DND-41 (cell line): ENCODE data around the gene FMN1.

Experiments
- ATAC-seq: fragments of 200-7000 bp; cut with Tn5 transposase; 3 replicates; pipeline ENCODE4 v1.9.1; 2021; ENCODE audit warnings: low read depth; ENCODE audit not compliant: insufficient read depth
- DNase-seq: peaks from one replicate; pipeline ENCODE4 v3.0.0-alpha.2; 2020
- H2AFZ ChIP-seq: 2 replicates; pipeline ENCODE4 v1.6.0; 2012; ENCODE audit warnings: low read depth, low read length
- H3K27ac ChIP-seq: 2 replicates; pipeline ENCODE4 v1.5.1; 2012; ENCODE audit warnings: low read length, inconsistent platforms
- H3K27me3 ChIP-seq: fragments of 200-600 bp; sonication (generic); 2 replicates; pipeline ENCODE4 v1.6.0; 2012; ENCODE audit warnings: low read length, mild to moderate bottlenecking, inconsistent platforms; ENCODE audit not compliant: insufficient read depth, poor library complexity
- H3K36me3 ChIP-seq: 2 replicates; pipeline ENCODE4 v1.5.1; 2012; ENCODE audit warnings: low read length, inconsistent platforms; ENCODE audit not compliant: insufficient read depth
- H3K4me1 ChIP-seq: 2 replicates; pipeline ENCODE4 v1.5.1; 2012; ENCODE audit warnings: mild to moderate bottlenecking, low read length; ENCODE audit not compliant: insufficient read depth
- H3K4me2 ChIP-seq: 2 replicates; pipeline ENCODE4 v1.6.0; 2012; ENCODE audit warnings: mild to moderate bottlenecking, moderate library complexity, low read length, inconsistent platforms; ENCODE audit not compliant: insufficient read depth
- H3K4me3 ChIP-seq, 2 experiments: fragments of 200-600 bp in 1 of 2; shearing (Covaris generic) in 1 of 2; 2 replicates each; pipeline ENCODE4 v1.5.1; 2012 to 2016; ENCODE audit warnings: inconsistent platforms in 2 of 2, low read length in 2 of 2, mild to moderate bottlenecking in 2 of 2, low read depth in 1 of 2, moderate library complexity in 1 of 2
- H3K79me2 ChIP-seq: 2 replicates; pipeline ENCODE4 v1.6.0; 2012; ENCODE audit warnings: low read length, inconsistent platforms; ENCODE audit not compliant: insufficient read depth
- H3K9ac ChIP-seq: 2 replicates; pipeline ENCODE4 v1.6.0; 2012; ENCODE audit warnings: low read depth, mild to moderate bottlenecking, inconsistent platforms, low read length, moderate library complexity
- H3K9me3 ChIP-seq: 2 replicates; pipeline ENCODE4 v1.5.1; 2012; ENCODE audit warnings: low read length, moderate library complexity, mild to moderate bottlenecking, inconsistent platforms; ENCODE audit not compliant: insufficient read depth, severe bottlenecking
- H4K20me1 ChIP-seq: 2 replicates; pipeline ENCODE4 v1.6.0; 2012; ENCODE audit warnings: low read length; ENCODE audit not compliant: insufficient read depth
- EZH2 ChIP-seq: IDR thresholded peaks from 3 replicates; pipeline ENCODE4 v1.6.1; 2012; ENCODE audit warnings: borderline replicate concordance, low read depth, mild to moderate bottlenecking, moderate library complexity, low read length, inconsistent platforms; ENCODE audit not compliant: severe bottlenecking
- TF ChIP-seq, protein P1 (sequence below): IDR thresholded peaks from 2 replicates; pipeline ENCODE4 v1.5.1; 2012; ENCODE audit warnings: borderline replicate concordance, low read length, moderate library complexity, mild to moderate bottlenecking; ENCODE audit not compliant: poor library complexity, severe bottlenecking; ENCODE audit errors: extremely low read depth

Gene FMN1

DNA sequence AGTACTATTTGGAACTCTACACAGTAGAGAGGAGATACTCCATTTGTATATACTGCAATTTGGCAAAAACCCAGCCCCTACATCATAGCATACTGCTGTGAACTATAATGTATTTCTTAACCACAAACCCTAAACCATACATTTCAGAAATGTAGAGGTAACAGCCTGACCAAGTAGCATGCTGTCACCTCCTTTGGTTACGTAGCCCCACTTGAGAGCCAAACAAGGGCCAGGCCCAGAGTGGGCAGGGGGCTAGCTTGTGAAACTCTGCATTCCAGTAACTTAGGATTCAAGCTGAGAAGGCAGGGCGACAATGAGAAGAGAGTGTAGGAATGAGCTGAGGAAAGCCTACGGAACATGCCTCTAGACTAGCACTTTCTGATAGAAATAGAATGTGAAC lies 340.9 kb downstream of the FMN1 start:
- H3K79me2 ChIP-seq = no peaks in the 10 kb centered on the region
- H3K27ac ChIP-seq = no peak overlapping the region
- no peak overlapping the region for H3K9ac ChIP-seq
- DNase-seq (no peak), ATAC-seq (no peak)
- no peaks in the 10 kb centered on the region for H3K27me3 ChIP-seq
- no peak for TF ChIP-seq EZH2
- TF ChIP-seq, protein P1, sequence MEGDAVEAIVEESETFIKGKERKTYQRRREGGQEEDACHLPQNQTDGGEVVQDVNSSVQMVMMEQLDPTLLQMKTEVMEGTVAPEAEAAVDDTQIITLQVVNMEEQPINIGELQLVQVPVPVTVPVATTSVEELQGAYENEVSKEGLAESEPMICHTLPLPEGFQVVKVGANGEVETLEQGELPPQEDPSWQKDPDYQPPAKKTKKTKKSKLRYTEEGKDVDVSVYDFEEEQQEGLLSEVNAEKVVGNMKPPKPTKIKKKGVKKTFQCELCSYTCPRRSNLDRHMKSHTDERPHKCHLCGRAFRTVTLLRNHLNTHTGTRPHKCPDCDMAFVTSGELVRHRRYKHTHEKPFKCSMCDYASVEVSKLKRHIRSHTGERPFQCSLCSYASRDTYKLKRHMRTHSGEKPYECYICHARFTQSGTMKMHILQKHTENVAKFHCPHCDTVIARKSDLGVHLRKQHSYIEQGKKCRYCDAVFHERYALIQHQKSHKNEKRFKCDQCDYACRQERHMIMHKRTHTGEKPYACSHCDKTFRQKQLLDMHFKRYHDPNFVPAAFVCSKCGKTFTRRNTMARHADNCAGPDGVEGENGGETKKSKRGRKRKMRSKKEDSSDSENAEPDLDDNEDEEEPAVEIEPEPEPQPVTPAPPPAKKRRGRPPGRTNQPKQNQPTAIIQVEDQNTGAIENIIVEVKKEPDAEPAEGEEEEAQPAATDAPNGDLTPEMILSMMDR = no peak
- H3K4me1 ChIP-seq = no peaks in the 10 kb centered on the region
- H4K20me1 ChIP-seq = no peaks in the 10 kb centered on the region
- no peaks in the 10 kb centered on the region for H3K36me3 ChIP-seq
- no peaks in the 10 kb centered on the region for H3K9me3 ChIP-seq
- no peak overlapping the region for H3K4me2 ChIP-seq
- no peak overlapping the region for H3K4me3 ChIP-seq
- H2AFZ ChIP-seq = no peak overlapping the region

DNA sequence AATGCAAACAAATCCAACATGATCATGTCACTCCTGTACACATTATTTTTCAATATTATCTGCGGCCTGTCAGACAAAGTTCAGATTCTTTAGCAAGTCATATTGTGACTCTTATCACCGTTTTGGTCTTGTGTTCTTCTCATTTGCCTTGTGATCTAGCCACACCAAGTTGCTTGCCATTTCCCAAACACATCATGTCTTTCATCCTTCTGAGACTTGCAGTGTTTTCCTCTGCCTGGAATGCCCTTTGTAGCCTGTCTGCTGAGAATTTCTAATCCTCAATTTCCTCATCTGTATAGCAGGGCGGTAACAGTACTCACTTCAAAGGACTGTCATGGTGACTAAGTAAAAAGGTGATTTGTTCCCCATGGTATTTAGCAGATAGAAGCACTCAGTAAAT lies 341.7 kb downstream of the FMN1 start:
- Histone ChIP-seq H3K36me3 (no peaks in the 10 kb centered on the region), H2AFZ (no peak overlapping the region), H3K4me2 (no peak overlapping the region), H3K79me2 (no peaks in the 10 kb centered on the region), H3K9me3 (no peaks in the 10 kb centered on the region), H4K20me1 (no peaks in the 10 kb centered on the region), H3K4me1 (no peaks in the 10 kb centered on the region), H3K27ac (no peak overlapping the region), H3K4me3 (no peak overlapping the region), H3K27me3 (no peaks in the 10 kb centered on the region), H3K9ac (no peak overlapping the region)
- DNase-seq (no peak), ATAC-seq (no peak)
- TF ChIP-seq EZH2 = no peak
- TF ChIP-seq, protein P1 = no peak

DNA sequence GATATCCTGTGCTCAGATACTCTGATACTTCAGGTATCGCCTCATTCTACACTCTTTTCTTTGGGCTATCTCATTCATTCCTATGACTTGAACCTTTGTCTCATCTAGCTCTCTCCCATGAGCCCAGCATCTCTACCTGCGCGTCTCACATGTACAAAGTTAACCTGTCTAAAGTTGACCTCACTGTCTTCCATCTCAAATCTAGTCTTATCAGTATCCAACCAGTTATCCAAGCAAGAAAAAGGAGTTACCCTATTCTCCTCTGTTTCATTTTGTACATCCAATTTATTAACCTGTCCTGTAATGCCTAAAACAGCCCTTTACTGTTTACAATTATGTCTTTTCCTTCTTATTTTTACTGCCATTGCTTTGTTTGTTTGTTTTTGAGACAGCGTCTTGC lies 342.5 kb downstream of the FMN1 start:
- H3K4me1 ChIP-seq = no peaks in the 10 kb centered on the region
- no peaks in the 10 kb centered on the region for H3K9me3 ChIP-seq
- H2AFZ ChIP-seq = no peak overlapping the region
- no peak overlapping the region for H3K9ac ChIP-seq
- H3K4me2 ChIP-seq = no peak overlapping the region
- no peaks in the 10 kb centered on the region for H3K79me2 ChIP-seq
- ATAC-seq (no peak), DNase-seq (no peak)
- no peaks in the 10 kb centered on the region for H3K27me3 ChIP-seq
- H3K27ac ChIP-seq = no peak overlapping the region
- TF ChIP-seq, protein P1 = no peak
- TF ChIP-seq EZH2 = no peak
- H3K36me3 ChIP-seq = no peaks in the 10 kb centered on the region
- H4K20me1 ChIP-seq = no peaks in the 10 kb centered on the region
- H3K4me3 ChIP-seq = no peak overlapping the region

DNA sequence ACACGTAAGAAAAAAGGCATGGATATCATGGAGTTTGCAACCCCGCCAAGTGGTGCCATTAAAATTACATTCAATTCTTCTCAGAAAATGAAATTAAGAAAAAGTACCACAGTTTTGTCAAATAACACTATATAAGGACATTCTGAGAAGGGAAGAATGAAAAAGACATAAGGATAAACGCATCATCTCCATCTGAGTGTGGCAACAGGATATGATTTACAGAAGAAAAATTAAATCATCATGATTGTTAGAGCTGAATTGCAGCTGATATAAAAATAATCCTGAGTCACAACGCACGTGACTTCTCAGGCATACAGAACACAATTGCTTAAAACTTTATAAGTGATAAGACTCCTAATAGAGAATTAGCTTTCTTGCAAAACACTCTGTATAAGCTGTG lies 342.9 kb downstream of the FMN1 start:
- H2AFZ ChIP-seq = no peak overlapping the region
- H3K36me3 ChIP-seq = no peaks in the 10 kb centered on the region
- TF ChIP-seq, protein P1 = no peak
- no peak for TF ChIP-seq EZH2
- no peak overlapping the region for H3K4me2 ChIP-seq
- H4K20me1 ChIP-seq = no peaks in the 10 kb centered on the region
- H3K9me3 ChIP-seq = no peaks in the 10 kb centered on the region
- DNase-seq (no peak), ATAC-seq (no peak)
- no peak overlapping the region for H3K27ac ChIP-seq
- H3K27me3 ChIP-seq = no peaks in the 10 kb centered on the region
- H3K4me3 ChIP-seq = no peak overlapping the region
- H3K79me2 ChIP-seq = no peaks in the 10 kb centered on the region
- H3K9ac ChIP-seq = no peak overlapping the region
- H3K4me1 ChIP-seq = no peaks in the 10 kb centered on the region
